ENCODE results near the gene EIF4EBP3. TPM values are rescaled to one million over a fixed set of nuclear protein-coding genes. Genes with fewer than 3 reads are reported as not detected.

Gene EIF4EBP3
- 25.9 TPM for total RNA-seq

DNA sequence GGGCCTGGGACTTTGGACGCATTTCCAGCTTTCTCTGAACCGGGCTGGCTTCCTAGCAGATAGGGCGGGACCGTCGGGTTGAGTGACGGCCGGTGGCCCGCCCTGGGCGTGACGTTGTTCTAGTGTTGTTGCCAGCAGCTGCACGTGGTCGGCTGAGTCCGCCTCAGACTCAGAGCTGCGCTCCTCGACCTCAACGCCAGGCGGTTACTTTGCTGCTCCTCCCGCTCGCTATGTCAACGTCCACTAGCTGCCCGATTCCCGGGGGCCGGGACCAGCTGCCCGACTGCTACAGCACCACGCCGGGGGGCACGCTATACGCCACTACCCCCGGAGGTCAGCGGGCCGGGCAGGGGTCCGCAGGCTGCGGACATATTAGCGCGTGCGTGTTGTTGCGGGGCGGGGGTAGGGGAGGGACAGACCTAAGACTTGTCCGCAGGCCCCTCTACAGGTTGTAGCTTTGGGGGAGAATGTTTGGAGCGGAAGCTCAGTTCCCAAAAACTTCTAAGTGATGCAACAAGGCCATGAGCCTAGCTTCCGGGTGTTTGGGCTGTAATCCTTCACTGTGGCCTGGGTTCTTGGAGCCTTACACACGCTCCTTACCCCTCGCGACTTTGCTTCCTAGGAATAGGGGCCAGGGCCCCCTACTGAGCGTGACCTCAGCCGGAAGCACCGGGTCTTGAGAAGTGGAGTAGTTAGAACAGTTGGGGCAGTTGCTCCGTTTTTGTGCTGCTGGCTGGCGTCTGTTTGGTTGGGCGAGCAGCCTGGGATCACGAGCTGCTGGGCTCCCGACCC lies at the start of gene EIF4EBP3:
EIF4EBP3 (plus strand) TSS at position 155 of the 792 bp plus-strand sequence; CDS start at position 231, 76 bp downstream.
- peak; percentile 98 for DNase-seq (ENCODE audit: low spot score)

DNA sequence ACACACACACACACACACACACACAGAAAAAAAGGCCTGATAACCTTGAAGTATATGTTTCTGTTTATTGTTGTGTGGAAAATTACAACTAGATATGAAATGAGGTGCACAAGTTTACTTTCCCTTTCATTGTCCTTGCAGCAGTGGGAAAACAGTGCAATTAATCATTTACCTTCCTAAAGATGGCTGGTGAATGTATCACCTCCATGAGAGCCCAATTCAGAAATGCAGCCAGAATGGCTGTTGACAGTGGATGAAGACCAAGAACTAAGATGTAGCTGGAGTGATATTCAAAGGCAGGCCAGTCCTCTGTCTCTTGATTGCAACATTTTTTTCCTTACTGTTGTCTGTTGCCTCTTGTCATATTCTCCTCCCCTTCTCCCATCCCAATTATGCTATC lies 49.6 kb upstream of the EIF4EBP3 start:
- DNase-seq (ENCODE audit: low spot score), result no peak

DNA sequence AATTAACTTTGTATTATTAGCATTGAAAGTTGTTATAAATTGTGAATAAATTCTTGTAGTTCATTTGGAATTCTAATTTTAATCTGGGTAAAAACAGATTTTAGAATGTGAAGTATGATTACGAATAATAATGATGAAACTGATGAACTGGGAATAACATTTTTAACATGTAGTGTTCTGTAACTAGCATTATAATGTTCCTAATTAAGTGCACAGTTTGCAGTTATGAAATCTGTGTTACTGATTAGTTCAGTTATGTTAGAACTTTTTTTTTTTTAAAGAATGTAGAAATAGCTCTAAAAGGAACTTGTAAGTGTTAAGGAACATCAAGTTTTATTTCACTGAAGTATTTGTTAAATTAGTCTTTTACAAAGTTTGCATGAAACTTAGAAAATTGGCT lies 48.9 kb upstream of the EIF4EBP3 start:
- DNase-seq (ENCODE audit: low spot score), result no peak

DNA sequence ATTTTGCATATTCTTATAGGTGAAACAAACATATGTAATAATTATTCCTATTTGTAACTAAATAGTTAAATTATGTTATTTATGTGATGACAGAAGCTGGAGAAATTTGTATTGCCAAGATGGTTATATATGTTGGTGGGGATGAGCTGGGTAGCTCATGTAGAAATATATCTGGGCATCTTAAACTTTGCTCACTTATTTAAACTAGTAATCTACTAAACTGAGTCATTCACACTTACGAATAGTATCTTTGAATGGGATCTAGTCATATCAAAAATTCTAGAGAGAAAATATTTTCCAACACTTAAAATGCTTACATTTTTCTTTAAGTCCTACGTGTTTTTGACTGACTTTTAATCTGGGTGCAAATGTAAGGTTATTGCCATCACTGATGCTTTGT lies 44.6 kb upstream of the EIF4EBP3 start:
- no peak for DNase-seq (ENCODE audit: low spot score)

DNA sequence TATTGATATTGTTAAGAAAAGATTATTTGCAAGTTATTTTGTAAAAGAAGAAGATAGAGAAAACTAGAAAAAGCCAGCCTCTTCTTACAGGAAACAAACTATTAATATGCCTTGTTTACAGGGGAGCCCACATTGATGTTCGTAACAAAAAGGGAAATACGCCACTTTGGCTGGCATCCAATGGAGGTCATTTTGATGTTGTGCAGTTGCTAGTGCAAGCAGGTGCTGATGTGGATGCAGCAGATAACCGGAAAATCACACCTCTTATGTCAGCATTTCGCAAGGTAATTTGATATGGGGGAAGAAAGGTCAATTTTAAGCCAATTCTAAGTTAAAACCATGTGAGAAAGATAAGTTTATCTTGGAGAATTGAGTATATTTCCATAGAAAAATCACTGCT lies 37.6 kb upstream of the EIF4EBP3 start:
- DNase-seq (ENCODE audit: low spot score), result no peak

DNA sequence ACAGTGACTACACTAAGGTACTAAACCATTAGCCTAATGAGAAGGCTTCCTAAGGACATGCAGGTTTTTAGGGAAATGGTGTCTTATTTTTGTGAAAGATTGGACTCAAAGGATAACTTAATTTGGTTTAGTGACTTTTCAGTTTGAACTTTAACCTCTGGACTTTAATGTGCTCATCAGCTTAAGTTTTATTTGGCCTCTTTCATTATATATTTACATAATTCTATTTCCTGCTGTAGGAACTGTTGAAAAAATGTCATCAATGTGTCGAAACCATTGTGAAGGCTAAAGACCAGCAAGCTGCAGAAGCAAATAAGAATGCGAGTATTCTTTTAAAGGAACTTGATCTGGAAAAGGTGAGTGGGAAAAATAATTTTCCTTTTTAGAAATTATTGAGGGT lies 34.3 kb upstream of the EIF4EBP3 start:
- no peak for DNase-seq (ENCODE audit: low spot score)

DNA sequence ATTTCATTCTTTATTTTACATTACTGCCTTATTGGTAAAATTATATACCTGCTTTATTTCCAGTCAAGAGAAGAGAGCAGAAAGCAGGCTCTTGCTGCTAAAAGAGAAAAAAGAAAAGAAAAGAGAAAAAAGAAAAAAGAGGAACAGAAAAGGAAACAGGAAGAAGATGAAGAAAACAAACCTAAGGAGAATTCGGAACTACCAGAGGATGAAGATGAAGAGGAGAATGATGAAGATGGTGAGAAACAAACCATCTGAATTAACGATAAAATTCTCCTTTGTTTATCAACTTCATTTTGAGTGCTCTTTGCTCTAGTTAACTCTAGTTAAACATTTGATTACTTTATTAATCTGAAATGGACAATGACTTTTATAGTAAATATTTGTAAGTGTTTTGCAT lies 23.5 kb upstream of the EIF4EBP3 start:
- no peak for DNase-seq (ENCODE audit: low spot score)

DNA sequence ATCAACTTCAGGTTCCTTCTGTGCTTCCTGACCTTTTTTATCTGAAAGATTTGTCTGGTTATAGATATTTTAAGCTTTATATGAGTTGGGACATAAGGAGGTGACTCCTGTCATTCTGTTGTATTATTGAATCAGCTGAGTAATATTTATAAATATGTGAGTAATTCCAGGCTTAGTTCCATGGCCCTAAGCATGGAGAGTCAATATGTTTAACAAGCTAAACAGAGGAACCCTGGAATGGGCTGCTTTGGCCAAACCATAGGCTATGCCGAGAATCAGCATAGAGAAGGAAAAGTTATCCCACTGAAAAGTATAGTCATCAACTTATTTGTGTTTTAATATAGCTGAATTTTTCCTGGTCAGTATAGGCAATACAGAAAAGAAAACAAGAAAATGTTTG lies 7.2 kb upstream of the EIF4EBP3 start:
- no peak for DNase-seq (ENCODE audit: low spot score)

DNA sequence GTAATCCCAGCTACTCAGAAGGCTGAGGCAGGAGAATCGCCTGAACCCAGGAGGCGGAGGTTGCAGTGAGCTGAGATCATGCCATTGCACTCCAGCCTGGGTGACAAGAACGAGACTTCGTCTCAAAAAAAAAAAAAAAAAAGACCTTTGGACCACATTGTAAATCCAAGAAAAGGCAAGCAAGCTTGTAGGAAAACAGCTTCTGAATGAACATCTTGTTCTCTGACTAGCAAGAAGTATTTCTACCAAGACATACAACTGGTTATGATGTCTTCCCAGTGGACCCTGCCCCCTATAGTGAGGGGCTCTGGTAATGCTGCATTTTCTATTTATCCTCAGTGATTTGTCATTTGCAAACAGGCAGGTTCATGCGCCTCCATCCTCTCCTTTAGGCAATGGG lies 4.5 kb upstream of the EIF4EBP3 start:
- no peak for DNase-seq (ENCODE audit: low spot score)

DNA sequence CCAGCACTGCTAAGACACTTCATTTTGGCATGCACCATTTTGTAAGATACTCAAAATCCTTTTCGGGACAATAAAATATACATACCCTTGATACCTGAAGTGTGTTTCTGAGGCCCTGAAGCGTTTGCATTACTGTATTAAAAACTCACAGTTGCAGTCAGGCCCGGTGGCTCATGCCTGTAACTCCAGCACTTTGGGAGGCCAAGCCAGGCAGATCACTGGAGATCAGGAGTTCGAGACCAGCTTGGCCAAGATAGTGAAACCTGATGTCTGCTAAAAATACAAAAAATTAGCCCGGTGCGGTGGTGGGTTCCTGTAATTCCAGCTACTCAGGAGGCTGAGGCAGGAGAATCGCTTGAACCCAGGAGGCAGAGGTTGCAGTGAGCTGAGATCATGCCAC lies 2.5 kb upstream of the EIF4EBP3 start:
- no peak for DNase-seq (ENCODE audit: low spot score)

DNA sequence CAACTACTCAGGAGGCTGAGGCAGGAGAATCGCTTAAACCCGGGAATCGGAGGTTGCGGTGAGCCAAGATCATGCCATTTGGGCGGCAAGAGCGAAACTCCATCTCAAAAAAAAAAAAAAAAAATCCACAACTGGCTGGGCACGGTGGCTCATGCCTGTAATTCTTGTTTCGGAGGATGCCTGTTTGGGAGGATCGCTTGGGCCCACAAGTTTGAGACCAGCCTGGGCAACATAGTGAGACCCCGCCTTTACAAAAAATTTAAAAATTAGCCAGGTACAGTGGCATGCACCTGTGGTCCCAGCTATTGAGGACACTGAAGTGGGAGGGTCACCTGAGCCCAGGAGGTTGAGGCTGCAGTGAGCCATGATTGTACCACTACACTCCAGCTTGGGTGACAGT lies 1.9 kb upstream of the EIF4EBP3 start:
- DNase-seq (ENCODE audit: low spot score), result no peak

DNA sequence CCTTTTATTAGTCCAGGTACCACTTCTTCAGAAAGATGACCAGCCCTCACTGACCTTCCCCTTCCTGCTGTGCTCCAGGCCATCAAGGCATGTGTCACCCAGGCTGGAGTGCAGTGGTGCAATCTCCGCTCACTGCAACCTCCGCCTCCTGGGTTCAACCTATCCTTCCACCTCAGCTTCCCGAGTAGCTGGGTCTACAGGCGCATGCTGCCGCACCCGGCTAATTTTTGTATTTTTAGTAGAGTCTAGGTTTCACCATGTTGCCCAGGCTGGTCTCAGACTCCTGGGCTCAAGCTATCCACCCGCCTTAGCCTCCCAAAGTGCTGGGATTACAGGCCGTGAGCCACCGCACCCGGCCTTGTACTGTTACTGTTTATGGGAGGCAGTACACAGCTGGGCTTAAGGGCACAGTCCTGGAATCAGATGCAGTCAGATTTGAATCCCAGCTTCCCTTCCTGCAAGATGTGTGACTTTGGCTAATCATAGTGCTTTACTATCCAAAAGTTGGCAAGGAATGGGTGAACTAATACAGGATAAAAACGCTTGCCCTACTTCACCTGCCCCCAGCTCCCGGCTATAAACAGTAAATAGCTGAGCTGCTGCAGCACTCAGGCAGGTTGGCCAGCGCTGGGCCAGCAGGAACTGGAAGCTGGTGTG lies 483 bp upstream of the EIF4EBP3 start:
- no peak for DNase-seq (ENCODE audit: low spot score)

DNA sequence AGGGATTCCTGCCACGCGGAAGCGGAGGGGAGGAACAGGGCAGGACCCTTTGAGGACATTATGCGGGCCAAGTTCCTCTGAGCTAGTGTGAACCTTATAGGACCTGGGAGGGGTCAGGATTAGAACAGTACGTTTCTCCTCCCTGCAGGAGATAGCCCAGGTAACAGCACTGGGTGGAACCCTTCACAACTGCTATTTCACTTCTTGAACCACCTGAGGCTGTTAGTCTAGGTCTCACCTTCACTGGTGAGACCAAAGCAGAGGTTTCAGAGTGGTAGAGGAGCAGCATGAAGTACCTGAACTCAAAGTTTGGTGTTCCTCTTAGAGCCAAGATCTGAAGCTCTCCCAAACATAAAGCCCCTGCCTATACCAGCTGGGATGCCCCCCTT lies 832 bp downstream of the EIF4EBP3 start:
- DNase-seq (ENCODE audit: low spot score), result no peak

DNA sequence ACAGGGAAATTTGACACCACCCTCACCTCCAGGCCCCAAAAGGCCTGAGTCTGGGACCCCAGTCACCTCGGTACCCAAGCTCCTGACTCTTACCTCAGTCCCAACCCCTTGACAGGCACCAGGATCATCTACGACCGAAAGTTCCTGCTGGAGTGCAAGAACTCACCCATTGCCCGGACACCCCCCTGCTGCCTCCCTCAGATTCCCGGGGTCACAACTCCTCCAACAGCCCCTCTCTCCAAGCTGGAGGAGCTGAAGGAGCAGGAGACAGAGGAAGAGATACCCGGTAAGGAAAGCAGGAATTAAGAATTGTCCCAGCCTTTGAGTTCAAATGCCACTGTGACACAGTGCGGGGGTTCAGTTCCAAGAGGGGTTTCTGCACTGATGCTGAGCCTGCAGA lies 1.3 kb downstream of the EIF4EBP3 start:
- DNase-seq (ENCODE audit: low spot score), result no peak

DNA sequence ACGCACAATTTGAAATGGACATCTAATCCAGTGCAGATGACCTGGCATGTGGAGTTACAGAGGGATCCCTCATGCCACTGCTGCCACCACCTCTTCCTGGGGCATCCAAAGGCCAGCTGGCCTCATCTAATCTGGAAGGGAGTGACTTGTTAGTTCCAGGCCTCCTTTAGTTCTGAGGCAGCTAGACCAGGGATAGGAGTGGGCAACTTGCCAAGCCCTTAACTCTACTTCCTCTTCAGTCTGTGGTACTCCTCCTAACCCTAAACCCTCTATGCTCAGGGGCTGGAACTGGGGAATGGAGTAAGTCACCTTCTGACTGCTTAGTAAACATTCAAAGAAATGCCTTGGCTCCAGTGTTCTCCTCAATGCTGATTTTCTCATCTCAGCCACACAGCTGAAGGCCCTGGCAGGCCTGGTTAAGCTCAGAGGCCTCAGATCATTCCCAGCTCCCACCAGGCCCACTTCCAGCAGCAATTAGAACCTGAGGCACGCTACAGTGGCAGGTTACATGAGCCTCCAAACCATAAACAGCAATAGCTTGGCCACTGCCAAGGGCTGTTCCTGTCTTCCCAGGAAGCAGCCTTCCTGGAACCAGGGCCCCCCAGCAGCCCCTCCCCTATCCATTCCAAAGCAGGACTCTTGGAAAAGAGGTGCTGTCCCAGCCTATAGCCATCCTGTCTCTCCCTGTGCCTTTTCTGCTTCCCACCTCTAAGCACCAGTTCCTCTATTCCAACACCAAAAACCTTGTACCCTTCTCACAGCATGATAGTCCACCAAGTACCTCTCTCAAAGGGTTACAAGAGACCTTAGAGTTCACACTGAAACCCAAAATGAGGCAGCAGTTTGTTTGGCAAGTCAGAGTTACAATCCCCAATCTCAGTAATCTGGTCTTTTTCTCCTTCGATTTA lies 2.0 kb downstream of the EIF4EBP3 start:
- peak; percentile 79 for DNase-seq (ENCODE audit: low spot score)

DNA sequence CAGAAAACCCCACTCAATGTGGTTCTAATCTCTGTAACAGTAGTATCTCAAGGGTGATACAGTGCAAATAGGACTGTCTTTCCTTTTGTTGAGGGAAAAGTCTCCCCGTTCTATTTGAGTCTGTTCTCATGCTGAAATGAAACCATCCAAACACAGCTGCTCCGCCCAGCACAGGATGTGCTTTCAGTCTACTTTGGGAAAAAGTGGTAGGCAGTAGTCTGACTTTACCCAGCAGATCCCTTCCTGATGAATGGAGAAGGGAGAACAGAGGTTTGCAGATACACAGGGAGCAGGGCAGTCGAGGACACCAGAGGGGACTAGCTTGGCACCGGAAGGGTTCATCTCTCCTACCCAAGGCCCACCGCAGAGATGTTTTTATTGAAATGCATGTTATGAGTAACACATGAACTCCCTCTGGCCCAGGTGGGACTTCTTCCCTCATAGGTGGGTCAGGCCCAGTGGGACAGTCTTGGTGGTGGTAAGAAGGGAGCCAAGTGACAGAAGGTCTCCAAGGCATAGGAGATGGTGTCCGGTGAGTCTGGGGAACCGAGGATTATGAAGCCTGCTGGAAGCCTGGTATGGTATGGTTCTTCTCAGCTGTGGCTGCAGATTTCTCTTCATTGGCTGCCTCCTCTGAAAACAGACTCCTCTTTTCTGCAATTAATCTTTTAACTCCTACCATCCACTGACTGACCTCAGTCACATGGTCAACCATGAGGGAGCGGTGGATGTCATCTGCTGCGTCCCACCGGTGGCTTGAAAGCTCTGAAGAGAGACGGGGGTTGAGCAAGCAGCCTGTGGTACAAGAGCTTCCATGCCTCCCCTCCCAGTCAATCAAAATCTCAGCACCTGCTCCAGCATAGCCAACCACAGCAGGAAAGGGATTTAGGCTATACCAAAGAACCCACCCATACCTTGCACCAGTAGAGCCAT lies 3.0 kb downstream of the EIF4EBP3 start:
- DNase-seq (ENCODE audit: low spot score), result no peak

DNA sequence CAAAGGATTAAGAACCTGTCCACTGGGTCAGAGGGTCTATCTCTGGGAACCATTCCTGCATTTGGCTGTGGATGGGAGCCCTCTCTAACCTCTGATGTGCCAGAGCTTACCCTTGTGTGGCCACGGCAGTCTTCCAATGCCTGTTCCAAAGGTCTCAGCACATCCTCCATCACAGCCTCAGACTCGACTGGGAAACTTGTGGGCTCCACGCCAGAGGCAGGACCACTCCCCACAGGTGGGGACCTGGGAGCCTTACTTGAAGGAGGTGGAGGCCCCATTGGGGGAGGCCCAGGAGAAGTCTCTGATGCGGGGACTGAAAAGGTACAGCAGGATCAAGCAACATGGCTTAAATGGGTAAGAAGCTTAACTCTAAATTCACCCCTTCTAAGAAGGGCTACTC lies 4.4 kb downstream of the EIF4EBP3 start:
- no peak for DNase-seq (ENCODE audit: low spot score)

DNA sequence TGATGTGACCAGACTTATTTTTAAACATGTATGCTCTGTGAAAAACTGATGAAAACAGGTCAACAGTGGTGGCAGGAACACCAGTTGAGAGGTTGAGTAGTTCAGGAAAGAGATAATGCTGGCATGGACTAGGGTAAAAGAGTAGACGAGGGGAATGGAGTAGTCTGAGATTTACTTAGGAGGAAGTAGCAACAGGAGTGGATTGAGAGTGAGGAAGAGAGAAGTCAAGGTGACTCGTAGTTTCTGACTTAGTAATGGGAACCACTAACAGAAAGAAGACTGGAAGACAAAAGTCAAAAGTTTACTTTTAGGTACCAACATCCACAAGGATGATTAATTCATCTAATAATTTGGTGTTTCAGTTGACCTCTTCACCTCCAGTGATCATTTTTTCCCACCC lies 6.2 kb downstream of the EIF4EBP3 start:
- no peak for DNase-seq (ENCODE audit: low spot score)

DNA sequence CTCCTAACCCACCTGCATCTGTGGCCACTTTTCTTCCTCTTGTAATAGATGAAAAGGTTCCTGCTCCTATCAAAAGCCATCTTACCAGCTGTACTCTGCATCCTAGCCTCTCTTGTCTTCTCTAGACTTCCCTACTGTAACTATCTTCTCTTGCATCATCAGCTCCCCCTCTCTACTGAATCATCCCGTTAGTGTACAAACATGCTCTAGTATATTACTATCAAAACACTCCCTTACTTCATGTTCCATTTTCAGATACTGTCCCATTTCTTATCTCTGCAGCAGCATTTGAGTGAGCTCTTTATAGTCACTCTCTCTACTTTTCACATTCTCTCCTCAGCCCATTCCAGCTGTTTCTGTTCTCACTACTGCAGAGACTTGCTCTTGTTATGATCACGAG lies 7.0 kb downstream of the EIF4EBP3 start:
- no peak for DNase-seq (ENCODE audit: low spot score)

DNA sequence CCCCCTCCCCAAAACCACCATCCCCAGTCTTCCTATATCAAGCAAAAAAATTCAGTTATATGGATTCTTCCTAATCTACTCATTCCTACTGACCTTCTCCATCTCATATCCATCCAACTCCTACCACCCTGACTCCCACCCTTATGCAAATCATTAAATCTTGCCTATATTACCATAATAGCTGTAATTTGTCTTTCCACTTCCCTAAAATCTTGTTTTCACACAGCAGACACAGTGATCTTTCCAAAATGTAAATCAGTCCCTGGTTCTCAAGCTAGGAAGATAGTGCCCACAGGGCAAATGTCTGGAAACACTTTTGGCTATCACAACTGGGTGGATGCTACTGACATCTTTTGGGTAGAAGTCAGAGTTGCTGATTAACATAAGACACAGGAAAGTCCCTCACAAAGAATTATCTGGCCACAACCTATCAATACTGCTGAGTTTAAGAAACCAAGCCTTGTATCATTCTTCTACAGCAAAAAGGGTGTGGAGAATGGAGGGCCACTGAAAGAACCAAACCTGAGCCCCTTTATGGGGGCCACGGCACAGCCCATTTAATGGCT lies 8.4 kb downstream of the EIF4EBP3 start:
- DNase-seq (ENCODE audit: low spot score), result no peak

DNA sequence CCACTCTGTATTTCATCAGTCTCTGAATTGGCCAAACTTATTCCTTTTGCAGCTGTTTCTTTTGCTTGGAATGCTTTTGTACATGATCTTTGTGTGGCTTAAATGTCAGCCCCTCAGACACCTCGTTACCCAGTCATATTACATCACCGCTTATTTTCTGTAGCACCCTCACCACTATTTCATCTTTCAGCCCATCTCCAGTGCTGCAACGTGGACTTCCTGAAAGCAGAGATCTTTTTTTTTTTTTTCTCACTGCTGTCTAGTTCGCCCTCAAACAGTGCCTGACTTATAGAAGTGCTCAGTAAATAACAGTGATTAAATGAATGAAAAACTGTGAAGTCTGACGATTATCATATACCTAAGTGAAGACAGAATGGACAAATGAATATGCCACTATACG lies 9.0 kb downstream of the EIF4EBP3 start:
- DNase-seq (ENCODE audit: low spot score), result no peak
